Hippocampal formation (tissue), 2 donors: Measurements from ENCODE around the gene TMEM201.
"Not testable (repeated sequence)": the region's sequence is repeated elsewhere in the genome, so short reads cannot be mapped to it uniquely, and the experiment has no call there.

Experiments used
- DNase-seq, 2 donors: peaks; one replicate each; lab custom pipeline; 2025; lab: John Stamatoyannopoulos, UW

Gene TMEM201

DNA sequence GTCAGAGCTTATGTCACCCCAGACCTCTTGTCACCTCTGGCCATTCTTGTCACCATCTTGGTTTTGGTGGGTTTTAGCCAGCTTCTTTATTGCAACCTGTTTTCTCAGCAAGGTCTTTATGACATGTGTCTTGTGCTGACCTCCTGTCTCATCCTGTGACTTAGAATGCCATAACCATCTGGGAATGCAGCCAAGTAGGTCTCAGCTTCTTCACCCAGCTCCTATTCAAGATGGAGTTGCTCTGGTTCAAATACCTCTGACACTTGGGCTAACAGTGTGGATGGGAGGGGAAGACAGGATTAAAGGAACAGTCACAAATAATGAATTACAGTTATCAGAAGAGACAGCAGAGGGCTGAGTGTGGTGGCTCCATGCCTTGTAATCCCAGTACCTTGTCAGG lies 32.3 kb downstream of the TMEM201 start:
- DNase-seq = no peak

DNA sequence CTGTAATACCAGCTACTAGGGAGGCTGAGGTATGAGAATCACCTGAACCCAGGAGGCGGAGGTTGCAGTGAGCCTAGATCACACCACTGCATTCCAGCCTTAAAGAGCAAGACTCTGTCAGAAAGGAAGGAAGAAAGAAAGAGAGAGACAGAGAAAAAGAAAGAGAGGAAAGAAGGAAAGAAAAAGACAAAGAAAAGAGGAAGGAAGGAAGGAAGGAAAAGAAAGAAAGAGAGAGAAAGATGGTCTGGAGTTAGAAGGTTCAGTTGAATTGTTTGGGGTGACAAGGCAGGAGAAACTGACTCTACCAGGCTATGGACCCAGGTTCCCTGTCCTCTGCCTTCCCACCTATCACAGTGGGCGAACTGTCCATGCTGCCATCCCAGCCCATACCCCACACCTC lies 35.4 kb downstream of the TMEM201 start:
- DNase-seq = no peak

DNA sequence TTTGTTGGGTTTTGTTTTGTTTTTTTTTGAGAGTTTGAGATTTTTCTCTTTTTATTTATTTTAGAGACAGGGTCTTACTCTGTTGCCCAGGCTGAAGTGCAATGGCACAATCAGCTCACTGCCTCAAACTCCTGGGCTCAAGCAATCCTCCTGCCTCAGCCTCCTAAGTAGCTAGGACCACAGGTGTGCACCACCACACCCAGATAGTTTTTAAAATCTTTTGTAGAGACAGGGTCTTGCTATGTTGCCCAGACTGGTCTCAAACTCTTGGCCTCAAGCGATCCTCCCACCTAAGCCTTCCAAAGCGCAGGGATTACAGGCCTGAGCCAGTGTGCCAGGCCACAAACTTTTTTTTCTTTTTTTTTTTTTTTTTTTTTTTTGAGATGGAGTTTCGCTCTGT lies 36.3 kb downstream of the TMEM201 start:
- DNase-seq = not testable (repeated sequence)

DNA sequence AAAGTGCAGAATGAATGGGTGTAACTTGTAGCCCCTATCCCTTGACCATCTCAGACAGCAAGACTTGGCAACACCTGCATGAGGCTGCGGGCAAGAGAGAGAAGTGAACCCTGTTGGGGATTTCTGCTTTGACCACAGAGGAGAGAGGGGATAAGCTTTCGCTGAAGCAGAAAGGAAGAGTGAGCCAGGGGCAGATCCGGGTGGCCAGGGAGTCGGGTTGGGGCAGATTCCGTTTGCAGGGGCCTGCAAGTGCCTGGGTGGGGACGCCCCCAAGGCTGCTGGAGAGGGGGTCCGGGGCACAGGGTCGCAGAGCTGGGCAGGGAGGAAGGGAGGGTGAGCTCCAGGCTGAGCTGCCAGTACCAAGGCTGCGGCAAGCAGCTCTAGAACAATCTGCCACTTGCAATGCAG lies 37.5 kb downstream of the TMEM201 start:
- DNase-seq = no peak

DNA sequence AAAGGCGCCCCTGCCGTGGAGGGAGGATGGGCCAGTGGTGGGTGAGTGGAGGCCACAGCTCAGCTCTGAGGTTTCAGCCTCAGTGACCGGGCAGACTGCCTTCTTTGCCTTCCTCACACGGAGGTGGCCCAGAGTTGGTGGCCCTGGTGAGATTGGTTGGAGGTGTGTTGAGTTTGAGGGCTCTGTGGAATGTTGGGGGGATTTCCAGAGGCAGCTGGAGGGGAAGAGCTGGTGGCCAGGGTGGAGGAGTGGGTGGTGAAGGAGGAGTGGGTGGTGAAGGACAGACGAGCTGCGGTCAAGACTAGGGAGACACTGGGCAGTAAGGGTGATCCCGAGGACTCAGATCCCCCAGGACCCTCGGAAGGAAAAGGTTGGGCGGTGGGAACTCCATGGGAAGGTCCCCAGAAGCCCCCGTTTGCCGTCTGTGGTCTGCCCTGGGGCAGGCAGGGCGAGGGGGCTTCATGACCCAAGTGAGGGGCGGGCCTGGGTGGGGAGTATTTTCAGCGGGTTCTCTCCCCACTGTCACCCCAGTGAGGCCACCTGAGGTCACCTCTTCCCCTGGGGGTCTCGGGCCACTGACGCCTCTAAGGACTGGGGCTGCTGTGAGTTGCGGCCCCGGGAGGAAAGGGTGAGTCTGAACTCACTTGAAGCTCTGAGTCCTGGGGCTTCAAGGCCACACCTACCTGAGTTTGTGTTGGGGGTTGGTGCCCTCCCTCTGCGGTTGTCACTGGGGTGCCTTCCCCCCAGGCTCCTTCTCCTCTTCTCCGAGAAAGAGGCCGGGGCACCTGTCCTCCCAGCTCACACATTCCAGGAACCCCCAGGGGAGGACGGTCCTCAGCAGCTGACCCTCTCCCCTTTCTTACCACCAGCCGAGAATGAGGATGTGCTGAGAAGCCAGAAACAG lies 40.1 kb downstream of the TMEM201 start:
- DNase-seq = no peak

DNA sequence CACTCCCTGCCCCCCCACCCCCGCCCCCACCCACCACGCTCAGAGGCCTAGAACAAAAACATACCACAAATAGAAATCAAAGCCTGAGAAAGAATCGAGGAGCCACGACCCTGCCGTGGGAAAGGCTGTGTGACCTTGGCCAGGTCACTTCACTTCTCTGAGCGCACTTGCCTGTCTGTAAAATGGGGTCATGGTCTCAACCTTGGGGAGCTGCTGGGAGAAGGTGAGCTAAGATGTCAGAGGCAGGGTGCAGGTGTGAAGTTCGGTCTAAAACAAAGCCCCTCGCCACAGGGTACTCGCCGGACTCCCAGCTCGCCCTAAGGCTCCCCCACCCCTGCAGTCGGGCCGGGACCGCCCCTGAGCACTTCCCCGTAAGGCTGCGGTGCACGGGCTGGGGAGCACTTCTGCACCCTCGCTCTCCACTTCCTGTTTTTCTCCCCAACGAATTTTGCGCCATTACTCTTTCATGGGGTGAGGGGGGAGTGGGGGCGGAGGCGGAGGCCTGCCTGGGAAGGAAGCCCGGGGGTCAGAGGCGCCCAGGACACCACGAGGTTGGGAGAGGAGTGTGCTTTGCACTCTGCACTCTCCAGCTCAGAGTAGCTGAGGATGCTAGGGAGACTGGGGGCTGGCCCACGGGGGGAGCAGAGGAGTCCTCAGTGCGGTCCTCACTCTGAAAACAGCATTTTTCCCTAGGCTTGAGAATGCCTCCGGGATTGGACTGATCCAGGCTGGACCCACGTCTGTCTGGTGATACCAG lies 40.9 kb downstream of the TMEM201 start:
- peak in 1 of 2 donors; percentile 27 for DNase-seq

DNA sequence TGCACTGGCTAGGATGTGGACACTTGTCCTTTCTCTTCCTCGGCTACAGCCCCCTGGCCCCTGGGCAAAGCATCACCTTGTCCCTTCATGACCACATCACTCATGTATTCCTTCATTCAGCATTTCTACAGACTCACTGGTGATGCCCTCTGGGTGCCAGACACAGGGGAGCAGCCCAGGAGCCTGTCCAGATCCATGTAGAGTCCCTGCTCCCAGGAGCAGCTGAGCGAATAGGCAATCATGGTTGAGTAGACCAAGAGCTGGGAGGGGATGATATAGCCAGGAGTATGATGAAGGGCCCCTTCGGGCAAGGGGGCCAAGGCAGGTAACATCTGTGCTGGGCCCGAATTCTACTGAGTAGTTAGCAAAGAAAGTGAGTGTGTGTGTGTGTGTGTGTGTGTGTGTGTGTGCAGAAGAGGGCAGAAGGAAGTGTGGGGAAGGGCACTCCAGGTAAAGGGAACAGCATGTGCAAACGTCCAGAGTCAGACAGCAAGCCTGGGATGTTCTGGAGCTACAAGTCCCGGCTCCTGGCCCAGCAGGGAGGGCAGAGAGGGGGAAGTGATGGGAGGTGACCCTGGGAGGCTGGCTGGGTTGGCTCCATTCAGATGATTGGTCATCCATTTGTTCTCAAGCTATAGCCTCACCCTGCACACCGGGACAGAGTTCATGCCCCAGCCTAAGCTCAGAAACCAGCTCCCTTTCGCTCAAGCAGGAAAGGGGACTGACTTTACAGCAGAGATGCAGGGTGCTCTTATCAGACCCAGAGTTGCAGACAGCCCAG lies 41.8 kb downstream of the TMEM201 start:
- DNase-seq = no peak

DNA sequence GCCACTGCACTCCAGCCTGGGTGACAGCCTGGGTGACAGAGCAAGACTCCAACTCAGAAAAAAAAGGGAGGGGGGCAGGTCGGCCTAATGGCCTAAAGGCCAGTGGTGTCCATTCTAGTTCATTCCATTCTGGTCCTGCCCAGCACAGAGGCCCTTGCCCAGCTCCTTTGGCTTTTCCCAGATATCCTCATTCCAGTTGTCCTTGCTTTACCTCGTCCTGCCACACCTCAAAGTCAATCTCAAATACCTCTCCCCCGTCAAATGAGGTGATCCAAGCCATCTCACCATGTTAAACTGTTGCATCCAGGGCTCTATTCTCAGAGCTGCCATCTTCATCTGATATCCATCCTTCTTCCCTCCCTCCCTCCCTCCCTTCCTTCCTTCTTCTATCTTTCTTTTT lies 42.9 kb downstream of the TMEM201 start:
- DNase-seq = no peak

DNA sequence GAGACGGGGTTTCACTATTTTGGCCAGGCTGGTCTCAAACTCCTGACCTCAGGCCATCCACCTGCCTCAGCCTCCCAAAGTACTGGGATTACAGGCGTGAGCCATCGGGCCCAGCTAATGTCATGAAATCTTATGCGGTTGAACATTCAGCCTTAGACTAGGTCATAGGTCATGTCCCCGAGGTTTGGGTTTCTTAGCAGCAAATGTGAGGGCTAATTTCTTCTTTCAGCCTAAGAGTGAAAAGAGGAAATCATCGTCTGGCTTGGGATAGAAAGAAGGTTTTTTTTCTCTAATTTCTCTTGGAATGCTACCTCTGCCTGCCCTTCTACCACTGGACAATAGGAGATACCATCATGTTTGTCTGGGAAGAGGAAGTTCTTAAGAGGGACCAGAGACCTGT lies 44.8 kb downstream of the TMEM201 start:
- DNase-seq = no peak

DNA sequence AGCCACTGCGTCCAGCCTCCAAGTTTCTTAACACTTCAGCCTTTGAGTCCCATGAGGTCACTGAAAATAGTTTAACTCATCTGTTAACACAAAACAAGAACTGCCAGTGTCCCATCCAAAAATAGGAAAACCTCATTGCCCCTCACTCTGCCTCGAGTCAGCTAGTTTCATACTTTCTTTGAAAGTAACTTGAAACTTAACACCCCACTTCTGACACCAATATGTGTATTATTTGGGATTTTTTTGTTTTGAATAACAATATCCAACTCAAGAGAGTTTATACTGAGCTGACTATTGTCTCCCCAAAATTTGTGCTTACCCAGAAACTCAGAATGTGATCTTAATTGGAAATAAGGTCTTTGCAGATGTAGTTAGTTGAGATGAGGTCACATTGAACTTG lies 45.9 kb downstream of the TMEM201 start:
- DNase-seq = no peak

DNA sequence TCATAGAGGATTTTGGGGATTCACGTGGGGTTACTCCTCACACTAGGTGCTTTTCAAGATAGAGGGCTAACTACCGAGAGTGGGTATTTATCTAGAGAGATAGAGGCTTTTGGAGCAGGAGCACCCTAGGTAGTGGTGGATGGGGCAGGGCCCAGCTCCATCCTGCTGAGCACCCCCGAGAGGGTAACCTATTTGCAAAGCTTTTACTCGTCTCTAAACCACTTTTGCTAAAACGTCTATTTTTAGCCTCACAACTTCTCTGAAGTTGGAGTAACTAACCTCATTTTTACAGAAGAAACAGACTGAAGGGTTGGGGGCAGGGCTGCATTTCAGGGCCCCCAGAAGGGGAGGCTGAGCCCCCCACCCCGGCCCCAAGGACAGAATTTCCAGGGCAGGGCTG lies 50.5 kb downstream of the TMEM201 start:
- DNase-seq = no peak

DNA sequence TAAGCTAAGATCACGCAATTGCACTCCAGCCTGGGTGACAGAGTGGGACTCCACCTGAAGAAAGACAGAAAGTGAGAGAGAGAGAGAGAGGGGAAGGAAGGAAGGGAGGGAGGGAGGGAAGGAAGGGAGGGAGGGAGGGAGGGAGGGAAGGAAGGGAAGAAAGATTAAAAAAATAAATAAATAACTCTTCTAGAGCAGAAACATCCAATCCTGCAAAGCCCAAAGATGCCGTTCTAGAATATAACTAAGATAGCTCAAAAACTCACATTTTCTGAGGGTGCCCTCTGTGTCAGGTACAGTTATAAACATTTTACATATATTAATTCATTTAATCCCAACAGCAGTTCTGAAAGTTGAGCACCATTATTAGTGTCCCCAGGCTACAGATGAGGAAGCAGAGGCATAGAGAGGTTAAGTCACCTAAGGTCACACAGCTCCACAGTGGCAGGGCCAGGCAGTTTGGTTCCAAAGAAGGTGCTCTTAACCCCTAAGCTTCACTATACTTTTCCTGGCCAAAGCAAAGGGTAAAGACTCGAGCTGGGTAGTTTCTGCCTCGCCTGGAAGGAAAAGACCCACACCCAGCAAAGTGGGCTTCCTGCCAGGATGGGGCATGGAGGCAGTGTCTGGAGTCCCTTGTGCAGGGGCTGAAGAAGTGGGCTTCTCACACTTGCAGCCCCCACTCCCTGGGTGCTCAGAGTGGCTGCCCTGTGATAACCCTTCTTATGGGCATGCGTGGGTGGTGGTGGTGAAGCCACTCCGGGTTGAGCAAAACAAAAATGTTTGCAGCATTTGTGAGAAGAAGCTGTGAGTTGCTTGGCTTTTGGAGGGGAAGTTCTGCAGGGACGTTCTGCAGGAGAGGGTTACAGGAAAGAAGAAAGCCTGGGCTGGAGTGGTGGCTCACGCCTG lies 54.9 kb downstream of the TMEM201 start:
- no peak for DNase-seq

DNA sequence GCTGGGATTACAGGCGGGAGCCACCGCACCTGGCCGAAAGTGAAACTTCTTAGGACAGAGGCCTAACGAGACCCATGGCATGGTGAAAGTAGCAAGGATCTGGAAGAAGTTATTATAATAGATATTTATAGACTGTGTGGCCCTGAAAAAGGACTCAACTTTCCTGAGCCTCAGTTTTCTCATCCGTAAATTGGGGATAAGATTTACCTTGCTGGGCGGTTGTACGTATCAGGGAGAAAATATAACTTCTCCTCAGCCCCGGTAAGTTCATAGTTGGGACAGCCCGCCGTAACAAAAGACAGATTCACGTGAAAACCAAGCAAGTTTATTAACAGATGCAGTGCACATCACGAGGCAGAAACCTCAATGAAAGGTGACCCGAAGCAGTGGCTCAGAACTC lies 57.3 kb downstream of the TMEM201 start:
- no peak for DNase-seq

DNA sequence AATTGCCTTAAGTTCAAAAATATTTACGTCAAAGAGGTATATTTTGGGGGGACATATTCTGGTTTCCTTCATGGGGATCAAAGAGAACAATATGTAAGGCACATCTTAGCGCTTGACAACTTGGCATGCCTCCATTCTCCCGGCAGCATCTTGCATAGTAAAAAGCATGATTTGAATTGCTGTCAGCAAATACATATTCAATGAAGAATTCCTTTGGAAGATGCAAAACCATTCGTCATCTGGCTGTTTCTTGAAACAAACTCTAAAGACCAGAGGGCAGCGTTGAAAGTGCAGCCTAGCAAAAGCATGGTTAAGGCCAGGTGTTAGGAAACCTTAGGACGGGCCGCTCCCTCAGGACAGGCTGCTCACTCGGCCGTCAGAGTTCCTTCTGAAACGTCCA lies 59.5 kb downstream of the TMEM201 start:
- DNase-seq = no peak

DNA sequence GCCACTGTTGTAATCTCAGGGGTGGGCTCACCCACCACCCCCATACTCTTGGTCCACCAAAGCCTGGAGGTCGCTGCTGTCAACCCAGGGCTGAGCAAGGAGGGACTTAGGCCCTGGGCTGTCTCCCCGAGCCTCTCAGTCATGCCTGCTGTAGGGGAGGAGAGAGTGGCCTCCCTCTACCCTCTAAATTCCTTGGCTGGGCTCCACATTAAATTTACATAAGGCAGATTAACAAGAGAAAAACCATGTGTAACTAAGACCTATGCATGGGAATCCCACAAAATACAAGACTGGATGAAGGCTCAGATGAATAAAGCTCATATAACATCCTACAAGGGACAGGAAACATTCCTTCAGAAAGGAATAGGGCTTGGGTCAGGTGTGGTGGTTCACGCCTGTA lies 61.1 kb downstream of the TMEM201 start:
- DNase-seq = no peak

DNA sequence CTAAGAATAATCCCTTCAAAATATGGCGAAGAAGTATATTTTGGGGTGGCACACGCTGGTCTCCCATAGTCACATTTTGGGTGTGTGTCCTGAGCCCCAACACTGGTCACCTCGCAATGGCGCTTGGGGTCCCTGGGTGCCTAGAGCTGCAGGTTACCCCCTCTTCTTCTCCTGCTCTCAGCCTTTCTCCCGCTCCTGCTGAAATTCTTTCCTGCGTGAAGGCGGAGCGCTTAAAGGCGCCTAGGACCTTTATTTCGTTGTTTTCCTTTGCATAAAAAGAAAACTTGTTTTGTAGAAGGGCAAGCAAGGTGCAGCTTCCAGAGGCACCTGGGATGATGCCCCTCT lies 62.5 kb downstream of the TMEM201 start:
- DNase-seq = no peak

DNA sequence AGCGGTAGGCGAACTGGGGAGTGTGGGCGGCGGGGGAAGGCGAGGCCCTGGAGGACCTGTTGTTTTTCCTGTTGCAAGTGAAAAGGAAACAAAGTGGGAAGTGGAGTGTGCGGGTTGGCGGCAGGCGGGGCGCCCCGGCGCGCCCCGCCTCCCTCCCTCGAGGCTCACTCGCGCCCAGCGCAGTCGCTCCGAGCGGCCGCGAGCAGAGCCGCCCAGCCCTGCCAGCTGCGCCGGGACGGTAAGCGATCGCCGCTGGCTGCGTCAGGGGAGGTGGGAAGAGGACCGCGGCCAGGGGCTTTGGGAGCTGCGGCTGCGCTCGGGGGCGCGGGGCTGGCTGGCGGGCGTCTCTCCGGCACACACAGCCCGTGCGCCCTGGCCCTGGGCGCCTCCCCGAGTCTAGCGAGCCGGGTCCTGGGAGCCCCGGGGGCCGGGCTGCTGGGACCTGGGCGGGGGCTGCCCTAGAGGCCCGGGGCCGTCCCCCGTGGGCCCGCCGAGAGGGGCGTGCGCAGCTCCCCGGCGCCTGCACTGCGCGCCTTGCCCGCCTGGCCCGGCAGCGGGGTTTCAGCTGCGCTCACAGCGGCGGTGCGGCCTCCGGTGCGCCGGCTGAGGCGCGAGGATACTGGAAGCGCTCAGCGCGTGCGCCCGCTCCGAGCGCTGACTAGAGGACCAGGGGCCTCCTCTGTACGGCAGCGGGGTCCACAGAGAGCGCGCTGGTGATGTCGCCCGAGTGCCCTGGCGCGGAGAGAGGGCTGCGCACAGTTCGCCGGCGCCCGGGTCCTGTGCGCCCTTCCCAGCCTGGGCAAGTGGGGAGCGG lies 63.1 kb downstream of the TMEM201 start, which contains the start of gene PIK3CD:
Gene PIK3CD, plus strand, starts transcription at position 167 of the 814 bp plus-strand sequence. CDS start 58,725 bp downstream, outside the sequence.
- no peak for DNase-seq

DNA sequence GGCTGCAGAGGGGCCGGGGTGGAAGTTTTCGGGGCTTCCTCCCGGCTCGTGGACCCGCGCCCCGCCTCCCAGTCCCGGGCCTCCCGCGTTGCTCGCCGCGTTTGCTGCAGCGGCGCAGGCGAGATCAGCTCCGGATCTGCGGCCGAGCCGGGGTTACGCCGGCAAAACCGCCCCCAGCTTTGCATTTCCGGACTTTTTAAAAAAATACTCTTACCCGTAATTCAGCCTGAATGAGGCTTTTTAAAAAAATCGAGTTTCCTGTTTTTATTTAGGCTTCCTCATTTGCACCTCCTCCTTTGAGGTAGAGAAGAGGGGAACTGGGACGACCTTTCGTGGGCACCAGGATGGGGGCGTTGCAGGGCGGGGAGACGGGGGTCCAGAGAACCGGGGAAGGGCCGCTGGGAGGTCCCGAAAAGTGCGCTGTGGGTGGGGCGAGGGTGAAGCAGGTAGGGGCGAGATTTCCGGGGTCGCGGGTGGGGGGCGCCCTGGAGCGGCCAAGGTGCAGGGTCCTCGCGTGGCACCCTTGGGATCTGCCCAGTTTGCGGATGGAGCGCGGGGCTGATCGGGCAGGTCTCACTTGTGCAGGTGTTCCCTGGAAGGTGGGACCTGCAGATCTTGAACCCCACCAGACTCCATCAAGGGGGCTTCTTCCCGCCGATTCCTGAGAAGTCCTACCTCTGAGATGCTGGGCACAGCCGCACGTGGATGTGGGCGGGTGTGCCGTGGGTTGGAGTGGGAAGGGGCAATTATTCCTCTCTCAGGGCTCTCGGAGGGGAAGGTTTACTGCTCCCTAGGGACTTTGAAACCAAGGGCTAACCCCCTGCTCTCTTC lies 63.9 kb downstream of the TMEM201 start:
- DNase-seq = no peak

DNA sequence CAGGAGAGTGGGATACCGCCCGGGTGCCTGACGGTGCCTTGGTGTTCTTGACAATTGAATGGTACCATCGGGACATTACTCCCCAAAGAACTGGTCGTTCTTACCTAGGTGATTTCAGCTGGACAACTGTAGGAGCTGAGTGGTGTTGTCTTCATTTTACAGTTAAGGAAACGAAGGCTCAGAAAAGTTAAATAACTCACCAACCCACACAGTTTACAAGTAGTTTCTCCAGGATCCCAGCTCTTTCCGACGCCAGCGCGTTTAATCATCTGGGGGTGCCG lies 64.4 kb downstream of the TMEM201 start:
- no peak for DNase-seq
